HepG2 (cell line): ENCODE results near the gene TRMT2A. TPM values are rescaled to one million over a fixed set of nuclear protein-coding genes. Genes with fewer than 3 reads are reported as not detected.

ENCODE experiments used
- ATAC-seq: fragments of 200-7000 bp; cut with Tn5 transposase; 3 replicates; pipeline ENCODE4 v1.9.1; 2020; ENCODE audit warnings: mild to moderate bottlenecking, moderate library complexity
- BruUV-seq: library from RNA; stranded (reverse); fragments of 400-500 nt; replicated peaks from 2 replicates; lab custom pipeline; 2021; lab: Mats Ljungman, UMichigan
- CTCF ChIA-PET: fragments of 300-600 bp; formaldehyde crosslinking; extraction: SDS; loops from one replicate; lab custom pipeline; 2021; ENCODE audit warnings: low total read pairs, inconsistent platforms, low intra/inter-chr PET ratio; lab: Yijun Ruan, JAX
- POLR2A ChIA-PET: fragments of 350-600 bp; sonication (Branson Sonifier 250); formaldehyde crosslinking; loops from one replicate; lab custom pipeline; 2020; ENCODE audit warnings: antibody characterized with exemption, inconsistent platforms; lab: Yijun Ruan, JAX
- DNase-seq: peaks from one replicate; pipeline ENCODE4 v3.0.0-alpha.2; 2015; ENCODE audit warnings: low spot score
- FAIRE-seq: peaks from 3 replicates; lab custom pipeline; 2011; peaks lifted over from hg19 to GRCh38; lab: Jason Lieb, UNC
- H2AFZ ChIP-seq: one replicate; pipeline ENCODE4 v1.6.1; 2011; ENCODE audit warnings: low read length, inconsistent platforms
- H3K27ac ChIP-seq: fragments of 300-600 bp; 3 replicates; pipeline ENCODE4 v1.8.0; 2011; ENCODE audit warnings: mixed run types, mild to moderate bottlenecking, mixed read lengths, low read length, inconsistent platforms; ENCODE audit not compliant: insufficient read depth; ENCODE audit errors: extremely low read length
- H3K27me3 ChIP-seq, 2 experiments: fragments of 200-600 bp in 1 of 2; 2 replicates in 1 of 2; 3 replicates in 1 of 2; pipeline versions ENCODE4 v1.6.0 to v1.8.0; 2011; ENCODE audit warnings: low read length in 2 of 2, mild to moderate bottlenecking in 2 of 2, moderate library complexity in 2 of 2, inconsistent platforms in 1 of 2; ENCODE audit not compliant: insufficient read depth in 2 of 2, control insufficient read depth in 1 of 2
- H3K36me3 ChIP-seq, 2 experiments: fragments of 200-600 bp in 1 of 2; replicated peaks in 1 of 2; 2 replicates in 1 of 2; 3 replicates in 1 of 2; pipeline versions ENCODE4 v1.5.1 to v1.8.0; 2011; ENCODE audit warnings: low read length in 2 of 2, inconsistent platforms in 1 of 2; ENCODE audit not compliant: insufficient read depth in 2 of 2, control insufficient read depth in 1 of 2
- H3K4me1 ChIP-seq: 2 replicates; pipeline ENCODE4 v1.5.1; 2012; ENCODE audit warnings: low read length, inconsistent platforms; ENCODE audit not compliant: insufficient read depth
- H3K4me2 ChIP-seq: 2 replicates; pipeline ENCODE4 v1.6.0; 2011; ENCODE audit warnings: low read depth, low read length, inconsistent platforms
- H3K4me3 ChIP-seq, 3 experiments: fragments of 200-600 bp in 1 of 3; sonication (generic), shearing (Covaris generic) in 1 of 3; replicated peaks in 1 of 3; 2 replicates each; pipeline ENCODE4 v1.5.1; 2011 to 2016; ENCODE audit warnings: low read length in 3 of 3, inconsistent platforms in 2 of 3, low read depth in 2 of 3, mild to moderate bottlenecking in 2 of 3, control low read depth in 1 of 3, mixed read lengths in 1 of 3; ENCODE audit not compliant: insufficient read depth in 1 of 3
- H3K79me2 ChIP-seq: one replicate; pipeline ENCODE4 v1.6.1; 2011; ENCODE audit warnings: low read length, inconsistent platforms; ENCODE audit not compliant: insufficient read depth
- H3K9ac ChIP-seq: 2 replicates; pipeline ENCODE4 v1.6.0; 2011; ENCODE audit warnings: mild to moderate bottlenecking, low read depth, low read length, inconsistent platforms; ENCODE audit not compliant: insufficient read depth
- H3K9me3 ChIP-seq: 2 replicates; pipeline ENCODE4 v1.5.1; 2012; ENCODE audit warnings: mild to moderate bottlenecking, low read length
- H4K20me1 ChIP-seq: 2 replicates; pipeline ENCODE4 v1.6.0; 2011; ENCODE audit warnings: inconsistent platforms, mild to moderate bottlenecking, low read length, moderate library complexity; ENCODE audit not compliant: insufficient read depth
- ATF2 ChIP-seq: sonication (generic); formaldehyde crosslinking; IDR thresholded peaks from 2 replicates; pipeline ENCODE4 v1.4.0; 2020; ENCODE audit warnings: missing genetic modification reagents
- NFE2L2 ChIP-seq: fragments of 150-350 bp; IDR thresholded peaks from 2 replicates; pipeline ENCODE4 v1.6.1; 2014; ENCODE audit warnings: low read length
- RFXAP ChIP-seq: sonication (generic); formaldehyde crosslinking; IDR thresholded peaks from 2 replicates; pipeline ENCODE4 v1.4.0; 2020; ENCODE audit warnings: missing genetic modification reagents, borderline replicate concordance
- RNF2 ChIP-seq: fragments of 450-650 bp; conservative IDR thresholded peaks from 2 replicates; pipeline ENCODE4 v1.6.1; 2016; ENCODE audit warnings: low read depth
- SOX5 ChIP-seq: IDR thresholded peaks from 2 replicates; pipeline ENCODE4 v1.6.1; 2016; ENCODE audit warnings: borderline replicate concordance
- TCF7L2 ChIP-seq: IDR thresholded peaks from 2 replicates; pipeline ENCODE4 v1.6.1; 2011; ENCODE audit warnings: mild to moderate bottlenecking, low read depth, low read length, moderate library complexity
- TGIF2 ChIP-seq: IDR thresholded peaks from 2 replicates; pipeline ENCODE4 v1.6.1; 2016; ENCODE audit warnings: control low read depth, missing compliant biosample characterization
- ZMYM2 ChIP-seq: sonication (generic); formaldehyde crosslinking; IDR thresholded peaks from 2 replicates; pipeline ENCODE4 v1.8.0; 2022; ENCODE audit warnings: mild to moderate bottlenecking, missing genetic modification reagents
- ZNF446 ChIP-seq: sonication (generic); formaldehyde crosslinking; IDR thresholded peaks from 2 replicates; pipeline ENCODE4 v1.5.0; 2020; ENCODE audit warnings: mild to moderate bottlenecking, missing genetic modification reagents
- WGBS: methylation state at CpG from one replicate; pipeline ENCODE4 v1.1.6; 2017; ENCODE audit warnings: low lambda C conversion rate; 5-methylcytosine and 5-hydroxymethylcytosine counted together
- in situ Hi-C: cut with HindIII; loops from 2 replicates; pipeline ENCODE4 v1.10.0; 2017; ENCODE audit warnings: low pct_unique_long_range_greater_than_20kb; ENCODE audit not compliant: extremely low pct_ligation_motif_present
- intact Hi-C: fragments of 100-400 bp; cut with micrococcal nuclease; formaldehyde crosslinking; loops from one replicate; pipeline ENCODE4 v1.10.0; 2022; ENCODE audit not compliant: unreplicated experiment
- polyA plus RNA-seq, 8 experiments: library from polyadenylated mRNA; depleted of rRNA in 3 of 8; stranded (reverse) in 7 of 8; unstranded in 1 of 8; fragments of >200 nt; fragmentation: Illumina TruSeq in 4 of 8; extraction: Trizol in 4 of 8; gene quantifications; 2 replicates each; pipeline versions ENCODE4 v1.2.1 to v1.2.3, GENCODE V29; 2011 to 2016; ENCODE audit warnings: low read depth in 4 of 8, missing spikeins in 1 of 8, mixed read lengths in 1 of 8; ENCODE audit not compliant: insufficient read depth in 1 of 8
- total RNA-seq, 5 experiments: library from RNA; depleted of rRNA; stranded (reverse); fragments of >200 nt; fragmentation: Illumina TruSeq; extraction: Trizol; gene quantifications; 2 replicates each; pipeline ENCODE4 v1.2.3, GENCODE V29; 2016; ENCODE audit warnings: low read depth in 1 of 5

TRMT2A gene
- total and polyA plus RNA-seq, 2 of the 13 experiments (the other 11 are each of a cell fraction or from before 2014, with no cell fraction given) = 24.0 to 30.3 TPM

- Histone ChIP-seq H3K9ac (no peak overlapping the region), H3K27me3 (no peaks in the 10 kb centered on the region), H3K27ac (no peak overlapping the region), H3K4me3 (no peak overlapping the region), H2AFZ (no peak overlapping the region), H3K4me1 (peaks cover 24% of the 10 kb centered on the region), H3K36me3 (peaks cover 58 to 77% of the 10 kb centered on the region in 2 experiments), H3K4me2 (no peak overlapping the region), H3K9me3 (no peaks in the 10 kb centered on the region), H4K20me1 (peaks cover 8% of the 10 kb centered on the region; the same call in 1 of the 2 replicates), H3K79me2 (peaks cover 37% of the 10 kb centered on the region)
- POLR2A ChIA-PET = no interaction called here
- no TSS peak for BruUV-seq
- no peak for FAIRE-seq
- WGBS = 95% methylated on average over 6 of the region's 8 CpGs
- TF ChIP-seq ZNF446 (CRISPR knock-in tag) (no peak), TCF7L2 (no peak), TGIF2 (no peak), NFE2L2 (no peak), SOX5 (no peak), ATF2 (CRISPR knock-in tag) (no peak), RNF2 (no peak), ZMYM2 (CRISPR knock-in tag) (no peak), RFXAP (CRISPR knock-in tag) (no peak)
- in situ Hi-C loops (no loop called here), intact Hi-C loops (no loop called here)
- no peak for ATAC-seq
- CTCF ChIA-PET = no interaction called here
- DNase-seq = no peak
Measured at GRCh38 chr22:20088263-20088648, 28.8 kb downstream of the TRMT2A start.
